ENCODE results near the gene UBA1. TPM values are rescaled to one million over a fixed set of nuclear protein-coding genes. Genes with fewer than 3 reads are reported as not detected.

Gene UBA1
- total RNA-seq, 1 donor from 2014 or later: 126 TPM

GRCh38 chrX:47169726-47170515 lies 23.7 kb upstream of the UBA1 start:
- no peak for DNase-seq

- no peak for DNase-seq
These were observed 22.6 kb upstream of the UBA1 start for GRCh38 chrX:47170861-47171692.

GRCh38 chrX:47171996-47172395 lies 21.6 kb upstream of the UBA1 start:
- no peak for DNase-seq

- no peak for DNase-seq
These were observed 21.1 kb upstream of the UBA1 start for GRCh38 chrX:47172549-47172948.

- no peak for DNase-seq
These were observed 20.4 kb upstream of the UBA1 start for GRCh38 chrX:47172971-47173792.

- no peak for DNase-seq
These were observed 19.3 kb upstream of the UBA1 start for GRCh38 chrX:47174376-47174775.

- DNase-seq: no peak
These were observed 18.6 kb upstream of the UBA1 start for GRCh38 chrX:47174846-47175587.

GRCh38 chrX:47175588-47175980 lies 18.0 kb upstream of the UBA1 start:
- no peak for DNase-seq

- DNase-seq: no peak
These were observed 17.4 kb upstream of the UBA1 start for GRCh38 chrX:47176101-47176740.

GRCh38 chrX:47177079-47177478 lies 16.6 kb upstream of the UBA1 start:
- no peak for DNase-seq

GRCh38 chrX:47178337-47178736 lies 15.3 kb upstream of the UBA1 start:
- DNase-seq: no peak

GRCh38 chrX:47179221-47179927 lies 14.3 kb upstream of the UBA1 start:
- no peak for DNase-seq

GRCh38 chrX:47179928-47180255 lies 13.7 kb upstream of the UBA1 start:
- DNase-seq: no peak

GRCh38 chrX:47180346-47180745 lies 13.3 kb upstream of the UBA1 start:
- DNase-seq: no peak

- no peak for DNase-seq
These were observed 12.3 kb upstream of the UBA1 start for GRCh38 chrX:47181301-47181700.

- DNase-seq: no peak
These were observed 11.4 kb upstream of the UBA1 start for GRCh38 chrX:47182106-47182700.

- no peak for DNase-seq
These were observed 9.1 kb upstream of the UBA1 start for GRCh38 chrX:47184486-47184885.

GRCh38 chrX:47185241-47185640 lies 8.4 kb upstream of the UBA1 start:
- DNase-seq: no peak

- DNase-seq: no peak
These were observed 7.4 kb upstream of the UBA1 start for GRCh38 chrX:47186096-47186740.

- DNase-seq: no peak
These were observed 6.4 kb upstream of the UBA1 start for GRCh38 chrX:47187106-47187677.
